ENCODE data around the gene ZNF580. TPM values are rescaled to one million over a fixed set of nuclear protein-coding genes. Genes with fewer than 3 reads are reported as not detected.

ZNF580 gene
- total and polyA plus RNA-seq, 9 of the 15 experiments (the other 6 are each of a cell fraction or from before 2014, with no cell fraction given) = 2.3 to 47.4 (median 6.0) TPM

DNA sequence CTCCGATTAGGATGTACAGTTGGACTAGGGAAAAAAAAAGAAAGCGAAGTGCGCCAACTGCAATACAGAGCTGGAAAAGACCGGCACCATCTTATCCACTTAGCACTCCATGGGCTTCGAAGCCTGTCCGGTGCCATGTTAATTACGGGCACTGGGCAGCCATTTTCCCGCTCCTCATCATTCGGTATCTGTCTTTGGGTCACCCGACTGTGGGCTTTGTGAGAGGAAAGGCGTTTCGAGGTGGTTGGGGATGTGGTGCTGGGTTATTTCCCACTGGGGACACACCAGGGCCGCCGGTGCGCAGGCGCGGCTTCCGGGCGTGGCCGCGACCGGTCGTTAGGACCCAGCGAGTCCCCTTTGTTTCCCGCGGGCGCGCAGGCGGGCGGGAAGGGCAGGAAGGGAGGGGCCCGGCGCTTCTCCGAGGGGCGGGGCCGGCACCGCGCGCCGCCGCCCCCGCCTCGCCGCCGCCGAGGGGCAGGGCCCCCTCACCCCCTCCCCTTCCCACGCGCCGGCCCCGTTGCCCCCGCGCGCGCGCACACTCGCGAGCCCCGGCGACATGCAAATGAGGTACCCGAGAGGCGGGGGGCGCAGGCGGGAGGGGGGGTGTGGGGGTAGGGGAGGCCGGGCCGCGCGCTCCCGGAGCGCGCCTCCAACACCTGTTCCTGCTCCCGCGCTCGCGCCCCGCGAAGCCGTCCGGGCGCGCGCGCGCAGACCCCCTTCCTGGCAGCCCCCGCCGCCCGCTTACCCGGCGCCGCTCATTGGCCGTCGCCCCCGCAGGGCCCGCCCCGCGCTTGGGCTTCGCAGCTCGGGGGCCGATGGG, 40.8 kb upstream of the ZNF580 start, which contains the start of gene ZNF524 (continued):
- TF ChIP-seq VEZF1 (CRISPR knock-in tag; IDR thresholded peaks at IDR 0.05) = peak; percentile 92
- peak; percentile 62 for TF ChIP-seq DMBX1 (CRISPR knock-in tag; IDR thresholded peaks at IDR 0.05; ENCODE audit: borderline replicate concordance)
- TF ChIP-seq, protein P1, sequence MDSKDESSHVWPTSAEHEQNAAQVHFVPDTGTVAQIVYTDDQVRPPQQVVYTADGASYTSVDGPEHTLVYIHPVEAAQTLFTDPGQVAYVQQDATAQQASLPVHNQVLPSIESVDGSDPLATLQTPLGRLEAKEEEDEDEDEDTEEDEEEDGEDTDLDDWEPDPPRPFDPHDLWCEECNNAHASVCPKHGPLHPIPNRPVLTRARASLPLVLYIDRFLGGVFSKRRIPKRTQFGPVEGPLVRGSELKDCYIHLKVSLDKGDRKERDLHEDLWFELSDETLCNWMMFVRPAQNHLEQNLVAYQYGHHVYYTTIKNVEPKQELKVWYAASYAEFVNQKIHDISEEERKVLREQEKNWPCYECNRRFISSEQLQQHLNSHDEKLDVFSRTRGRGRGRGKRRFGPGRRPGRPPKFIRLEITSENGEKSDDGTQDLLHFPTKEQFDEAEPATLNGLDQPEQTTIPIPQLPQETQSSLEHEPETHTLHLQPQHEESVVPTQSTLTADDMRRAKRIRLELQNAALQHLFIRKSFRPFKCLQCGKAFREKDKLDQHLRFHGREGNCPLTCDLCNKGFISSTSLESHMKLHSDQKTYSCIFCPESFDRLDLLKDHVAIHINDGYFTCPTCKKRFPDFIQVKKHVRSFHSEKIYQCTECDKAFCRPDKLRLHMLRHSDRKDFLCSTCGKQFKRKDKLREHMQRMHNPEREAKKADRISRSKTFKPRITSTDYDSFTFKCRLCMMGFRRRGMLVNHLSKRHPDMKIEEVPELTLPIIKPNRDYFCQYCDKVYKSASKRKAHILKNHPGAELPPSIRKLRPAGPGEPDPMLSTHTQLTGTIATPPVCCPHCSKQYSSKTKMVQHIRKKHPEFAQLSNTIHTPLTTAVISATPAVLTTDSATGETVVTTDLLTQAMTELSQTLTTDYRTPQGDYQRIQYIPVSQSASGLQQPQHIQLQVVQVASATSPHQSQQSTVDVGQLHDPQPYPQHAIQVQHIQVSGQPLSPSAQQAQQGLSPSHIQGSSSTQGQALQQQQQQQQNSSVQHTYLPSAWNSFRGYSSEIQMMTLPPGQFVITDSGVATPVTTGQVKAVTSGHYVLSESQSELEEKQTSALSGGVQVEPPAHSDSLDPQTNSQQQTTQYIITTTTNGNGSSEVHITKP (IDR thresholded peaks at IDR 0.05; ENCODE audit: partially characterized antibody) = peak; percentile 59
- peak; percentile 84 for TF ChIP-seq CCNT2 (IDR thresholded peaks at IDR 0.05; ENCODE audit: borderline replicate concordance, extremely low read depth, insufficient read length, low read depth, low read length)
- TF ChIP-seq ZMIZ1 (IDR thresholded peaks at IDR 0.05; ENCODE audit: low read depth in 2 of 2, low read length in 2 of 2) = peak in 1 of 2 experiments; percentile 26; a peak in 1 of 4 replicates
- TF ChIP-seq DIDO1 (tag; IDR thresholded peaks at IDR 0.05; ENCODE audit: low read depth) = peak; percentile 95
- TF ChIP-seq GTF2F1 (IDR thresholded peaks at IDR 0.05; ENCODE audit: low read depth, low read length) = 0 out of 2 replicates have a peak, but pooled peaks have one; percentile 24
- TF ChIP-seq CSDE1 (IDR thresholded peaks at IDR 0.05) = peak in 1 of 2 experiments; percentile 99; a peak in 2 of 4 replicates
- TF ChIP-seq, protein P2, sequence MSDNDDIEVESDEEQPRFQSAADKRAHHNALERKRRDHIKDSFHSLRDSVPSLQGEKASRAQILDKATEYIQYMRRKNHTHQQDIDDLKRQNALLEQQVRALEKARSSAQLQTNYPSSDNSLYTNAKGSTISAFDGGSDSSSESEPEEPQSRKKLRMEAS (CRISPR knock-in tag; IDR thresholded peaks at IDR 0.05) = no peak; the same call in none of the 2 replicates
- TF ChIP-seq ARID4B (CRISPR knock-in tag; IDR thresholded peaks at IDR 0.05) = 0 out of 2 replicates have a peak, but pooled peaks have one; percentile 38
- TF ChIP-seq RNF2 (IDR thresholded peaks at IDR 0.05) = peak; percentile 56
- no peak for TF ChIP-seq GATA2 (CRISPR knock-in tag; IDR thresholded peaks at IDR 0.05)
